B cell (primary cell): Measurements from ENCODE around the gene CBARP. TPM values are rescaled to one million over a fixed set of nuclear protein-coding genes. Genes with fewer than 3 reads are reported as not detected.

Source experiments
- ATAC-seq: fragments of 200-7000 bp; cut with Tn5 transposase; one replicate; pipeline ENCODE4 v1.10.0; 2021; ENCODE audit warnings: low read depth, mild to moderate bottlenecking, moderate number of reproducible peaks, moderate library complexity
- CTCF ChIA-PET: fragments of 350-600 bp; sonication (Branson Sonifier 250); formaldehyde crosslinking; loops from one replicate; lab custom pipeline; 2021; ENCODE audit warnings: antibody characterized with exemption, inconsistent platforms; lab: Charles Lee
- POLR2A ChIA-PET: fragments of 350-600 bp; sonication (Branson Sonifier 250); formaldehyde crosslinking; loops from one replicate; lab custom pipeline; 2021; ENCODE audit warnings: antibody characterized with exemption; lab: Charles Lee
- DNase-seq: peaks from one replicate; pipeline ENCODE4 v3.0.0; 2013
- H2AFZ ChIP-seq: 2 replicates; pipeline ENCODE4 v1.6.1; 2012; ENCODE audit warnings: mild to moderate bottlenecking, low read depth, low read length; ENCODE audit not compliant: insufficient read depth, poor library complexity, severe bottlenecking
- H3K27ac ChIP-seq, 2 donors: 1 replicate in 1 of 2; 2 replicates in 1 of 2; pipeline ENCODE4 v1.5.1; 2012 to 2013; ENCODE audit warnings: low read length in 2 of 2, mild to moderate bottlenecking in 2 of 2, moderate library complexity in 1 of 2
- H3K27me3 ChIP-seq, 4 experiments: fragments of 200-600 bp in 1 of 4; sonication (generic) in 1 of 4; replicated peaks in 1 of 4; 1 replicate in 2 of 4; 2 replicates in 2 of 4; pipeline versions ENCODE4 v1.6.1 to v1.7.0; 2013 to 2016; ENCODE audit warnings: low read length in 3 of 4, mild to moderate bottlenecking in 2 of 4, mixed read lengths in 1 of 4, moderate library complexity in 1 of 4; ENCODE audit not compliant: insufficient read depth in 4 of 4, control insufficient read depth in 3 of 4; ENCODE audit errors: control extremely low read depth in 1 of 4
- H3K36me3 ChIP-seq, 2 experiments: replicated peaks in 1 of 2; 1 replicate in 1 of 2; 2 replicates in 1 of 2; pipeline versions ENCODE4 v1.6.1 to v1.7.1; 2013; ENCODE audit warnings: low read length in 1 of 2; ENCODE audit not compliant: insufficient read depth in 2 of 2, control insufficient read depth in 1 of 2; ENCODE audit errors: control extremely low read depth in 1 of 2, extremely low read depth in 1 of 2
- H3K4me1 ChIP-seq, 2 donors: fragments of 200-600 bp in 1 of 2; sonication (generic) in 1 of 2; 1 replicate in 1 of 2; 2 replicates in 1 of 2; pipeline versions ENCODE4 v1.5.1 to v1.6.1; 2013 to 2017; ENCODE audit warnings: low read length in 2 of 2; ENCODE audit not compliant: control insufficient read depth in 2 of 2, insufficient read depth in 2 of 2
- H3K4me2 ChIP-seq: replicated peaks from 2 replicates; pipeline ENCODE3; 2012; ENCODE audit warnings: mild to moderate bottlenecking, low read depth, low read length; ENCODE audit not compliant: poor library complexity, severe bottlenecking
- H3K4me3 ChIP-seq, 5 experiments: fragments of 200-600 bp in 1 of 5; sonication (generic) in 1 of 5; 1 replicate in 3 of 5; 2 replicates in 2 of 5; pipeline versions ENCODE4 v1.5.1 to v1.7.0; 2011 to 2016; ENCODE audit warnings: low read length in 4 of 5, mild to moderate bottlenecking in 4 of 5, low read depth in 2 of 5, control low read depth in 1 of 5, moderate library complexity in 1 of 5; ENCODE audit not compliant: insufficient read depth in 1 of 5; ENCODE audit errors: control extremely low read depth in 1 of 5, extremely low read depth in 1 of 5
- H3K79me2 ChIP-seq: fragments of 200-600 bp; sonication (generic); one replicate; pipeline ENCODE4 v1.6.0; 2016; ENCODE audit warnings: low read length; ENCODE audit not compliant: control insufficient read depth, insufficient read depth
- H3K9ac ChIP-seq: fragments of 200-600 bp; sonication (generic); 2 replicates; pipeline ENCODE4 v1.6.1; 2017; ENCODE audit warnings: mild to moderate bottlenecking, low read length, moderate library complexity
- H3K9me3 ChIP-seq, 3 donors: one replicate each; pipeline versions ENCODE4 v1.6.1 to v1.7.1; 2013; ENCODE audit warnings: low read length in 2 of 3; ENCODE audit not compliant: control insufficient read depth in 2 of 3, insufficient read depth in 1 of 3; ENCODE audit errors: control extremely low read depth in 1 of 3
- H4K20me1 ChIP-seq: 2 replicates; pipeline ENCODE4 v1.6.0; 2012; ENCODE audit warnings: mild to moderate bottlenecking, low read length; ENCODE audit not compliant: insufficient read depth, control insufficient read depth, poor library complexity, severe bottlenecking
- H3K27ac Mint-ChIP-seq: one replicate; pipeline ENCODE4 v1.8.0; 2021; ENCODE audit warnings: mixed read lengths
- H3K27me3 Mint-ChIP-seq: one replicate; pipeline ENCODE4 v1.8.0; 2021; ENCODE audit warnings: mixed read lengths
- H3K4me1 Mint-ChIP-seq: one replicate; pipeline ENCODE4 v1.8.0; 2021; ENCODE audit warnings: mixed read lengths
- H3K4me3 Mint-ChIP-seq: one replicate; pipeline ENCODE4 v1.8.0; 2021; ENCODE audit warnings: mixed read lengths
- H3K9me3 Mint-ChIP-seq: one replicate; pipeline ENCODE4 v1.8.0; 2022; ENCODE audit warnings: mixed read lengths; ENCODE audit not compliant: insufficient read depth
- EZH2 ChIP-seq: IDR thresholded peaks from 2 replicates; pipeline ENCODE4 v1.6.1; 2012; ENCODE audit warnings: borderline replicate concordance, low read depth, mild to moderate bottlenecking, moderate library complexity, low read length; ENCODE audit not compliant: insufficient read depth, poor library complexity, severe bottlenecking
- WGBS: methylation state at CpG from one replicate; pipeline ENCODE4 v1.1.5; 2013; ENCODE audit warnings: missing lambda C conversion rate; ENCODE audit not compliant: insufficient coverage; 5-methylcytosine and 5-hydroxymethylcytosine counted together
- intact Hi-C: fragments of 100-400 bp; cut with micrococcal nuclease; formaldehyde crosslinking; loops from one replicate; pipeline ENCODE4 v1.10.0; 2022
- polyA plus RNA-seq: library from polyadenylated mRNA; depleted of rRNA; stranded (reverse); fragments of >200 nt; gene quantifications from 2 replicates; pipeline ENCODE4 v1.2.3, GENCODE V29; 2012
- total RNA-seq, 2 donors: library from RNA; stranded (reverse); fragments of 120-200 nt in 1 of 2; gene quantifications; 1 replicate in 1 of 2; 2 replicates in 1 of 2; pipeline versions ENCODE4 v1.2.3 to v1.2.4, GENCODE V29; 2013 to 2022
- TF ChIP-seq, protein P1 (sequence below): fragments of 200-600 bp; IDR thresholded peaks from one replicate; pipeline ENCODE4 v1.8.0; 2022; ENCODE audit warnings: antibody characterized with exemption, mild to moderate bottlenecking

CBARP gene
- total and polyA plus RNA-seq, 2 donors (not counting 1 experiment from before 2014, with no cell fraction given) = not detected

DNA sequence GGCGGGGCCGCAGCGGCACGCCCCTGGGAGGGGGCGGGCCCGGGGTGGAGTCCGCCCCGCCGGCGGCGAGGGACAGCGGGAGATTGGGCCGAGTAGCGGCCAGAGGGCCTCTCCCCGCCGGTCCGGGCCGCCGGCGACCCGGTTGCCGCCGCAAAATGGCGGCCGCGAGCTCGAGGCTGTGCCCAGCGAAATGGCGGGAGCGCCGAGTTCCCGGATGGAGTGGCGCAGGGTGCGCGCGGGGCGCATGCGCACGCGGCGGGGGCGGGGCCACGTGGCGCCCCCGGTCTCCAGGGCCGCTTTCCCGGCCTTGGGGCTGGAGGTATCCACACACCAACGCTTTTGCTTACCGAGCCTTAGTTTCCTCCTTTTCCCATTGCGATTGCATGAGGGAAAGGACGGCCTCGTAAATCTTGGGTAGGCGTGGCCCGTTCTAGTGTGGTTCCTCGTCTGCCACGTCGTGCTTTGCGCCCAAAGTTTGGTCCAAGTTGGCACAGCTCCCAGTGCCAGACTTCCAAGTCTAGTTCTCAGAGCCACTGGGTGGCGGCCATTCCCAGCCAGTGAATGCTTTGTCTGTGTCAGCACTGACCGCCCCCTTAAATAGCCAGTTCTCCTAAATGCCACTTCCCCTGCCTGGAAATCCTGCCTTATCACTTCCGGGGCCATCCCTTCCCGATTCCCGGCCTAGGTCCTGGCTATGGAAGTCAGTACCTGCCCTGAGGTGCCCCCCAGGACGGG lies 31.8 kb upstream of the CBARP start:
- Histone ChIP-seq H3K36me3 (peaks cover 9 to 48% of the 10 kb centered on the region in 2 experiments), H3K27ac (peak overlapping the region; percentile 88 to 92), H3K9me3 (no peaks in the 10 kb centered on the region), H3K4me2 (peak overlapping the region; percentile 83), H3K27me3 (no peaks in the 10 kb centered on the region), H3K4me1 (peaks cover 65 to 86% of the 10 kb centered on the region in 2 donors), H4K20me1 (peaks cover 72% of the 10 kb centered on the region), H3K9ac (peak overlapping the region; percentile 73), H2AFZ (no peak overlapping the region), H3K79me2 (peaks cover 71% of the 10 kb centered on the region), H3K4me3 (peak overlapping the region; percentile 75 to 96 (median 85))
- Mint-ChIP-seq H3K9me3 (no peaks in the 10 kb centered on the region), H3K27ac (peak overlapping the region; percentile 87), H3K4me3 (peak overlapping the region; percentile 88), H3K4me1 (peaks cover 76% of the 10 kb centered on the region), H3K27me3 (no peaks in the 10 kb centered on the region)
- DNase-seq (peak; percentile 92), ATAC-seq (peak; percentile 7)
- CTCF ChIA-PET = interaction anchor here (0.6 to 10.0 kb wide), 11 partner anchors 9 to 157 kb away, joined by 3 to 658 read pairs (median 3); partner anchors contain the start of genes ATP5F1D and NDUFS7
- intact Hi-C loops = loop anchor here (1.0 to 5.0 kb wide), 3 partner anchors 9 to 221 kb away; partner anchors contain the start of genes GPX4, PCSK4 and REEP6
- POLR2A ChIA-PET = interaction anchor here (0.5 to 11.0 kb wide), 21 partner anchors 10 to 322 kb away, joined by 3 to 402 read pairs (median 4); partner anchors contain the start of genes ATP5F1D, CBARP, GPX4 and REEP6
- TF ChIP-seq, protein P1, sequence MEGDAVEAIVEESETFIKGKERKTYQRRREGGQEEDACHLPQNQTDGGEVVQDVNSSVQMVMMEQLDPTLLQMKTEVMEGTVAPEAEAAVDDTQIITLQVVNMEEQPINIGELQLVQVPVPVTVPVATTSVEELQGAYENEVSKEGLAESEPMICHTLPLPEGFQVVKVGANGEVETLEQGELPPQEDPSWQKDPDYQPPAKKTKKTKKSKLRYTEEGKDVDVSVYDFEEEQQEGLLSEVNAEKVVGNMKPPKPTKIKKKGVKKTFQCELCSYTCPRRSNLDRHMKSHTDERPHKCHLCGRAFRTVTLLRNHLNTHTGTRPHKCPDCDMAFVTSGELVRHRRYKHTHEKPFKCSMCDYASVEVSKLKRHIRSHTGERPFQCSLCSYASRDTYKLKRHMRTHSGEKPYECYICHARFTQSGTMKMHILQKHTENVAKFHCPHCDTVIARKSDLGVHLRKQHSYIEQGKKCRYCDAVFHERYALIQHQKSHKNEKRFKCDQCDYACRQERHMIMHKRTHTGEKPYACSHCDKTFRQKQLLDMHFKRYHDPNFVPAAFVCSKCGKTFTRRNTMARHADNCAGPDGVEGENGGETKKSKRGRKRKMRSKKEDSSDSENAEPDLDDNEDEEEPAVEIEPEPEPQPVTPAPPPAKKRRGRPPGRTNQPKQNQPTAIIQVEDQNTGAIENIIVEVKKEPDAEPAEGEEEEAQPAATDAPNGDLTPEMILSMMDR = no peak
- TF ChIP-seq EZH2 = no peak
- WGBS = under 1% methylated on average over 64 of the region's 64 CpGs
